Suprapubic skin (tissue), 3 donors: Measurements from ENCODE around the gene IGF2BP2.

Experiments
- EP300 ChIP-seq: sonication (generic); formaldehyde crosslinking; IDR thresholded peaks from one replicate; pipeline ENCODE4 v1.6.1; 2017; ENCODE audit warnings: antibody characterized with exemption
- POLR2A ChIP-seq, 2 donors: fragments of 450-650 bp; IDR thresholded peaks; one replicate each; pipeline ENCODE4 v1.6.1; 2017; ENCODE audit warnings: antibody characterized with exemption in 2 of 2, mild to moderate bottlenecking in 2 of 2, moderate library complexity in 2 of 2
- TF ChIP-seq, protein P1 (sequence below), 2 donors: fragments of 200-600 bp in 1 of 2; fragments of 450-650 bp in 1 of 2; sonication (generic) in 1 of 2; IDR thresholded peaks; one replicate each; pipeline ENCODE4 v1.5.1; 2016 to 2019; ENCODE audit warnings: antibody characterized with exemption in 2 of 2, mild to moderate bottlenecking in 1 of 2, moderate library complexity in 1 of 2

DNA sequence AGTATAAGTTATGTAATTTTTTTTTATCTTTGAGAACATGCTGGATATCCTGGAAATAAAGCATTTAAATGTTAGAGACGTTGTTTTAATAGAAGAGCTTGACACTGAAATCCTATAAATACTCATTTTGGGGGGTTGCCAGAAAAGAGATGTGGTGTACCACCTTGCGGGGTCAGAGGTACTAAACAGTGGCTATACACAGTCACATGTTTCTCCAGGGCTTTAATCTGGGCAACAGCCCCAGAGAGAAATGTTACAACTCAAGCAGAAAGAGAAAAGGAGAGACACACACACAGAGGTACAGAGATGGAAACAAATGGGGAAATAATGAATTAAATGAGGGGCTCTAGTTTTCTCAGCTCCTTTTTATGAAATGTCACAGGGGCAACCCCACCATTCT is 124.9 kb downstream of the IGF2BP2 start:
- TF ChIP-seq, protein P1, sequence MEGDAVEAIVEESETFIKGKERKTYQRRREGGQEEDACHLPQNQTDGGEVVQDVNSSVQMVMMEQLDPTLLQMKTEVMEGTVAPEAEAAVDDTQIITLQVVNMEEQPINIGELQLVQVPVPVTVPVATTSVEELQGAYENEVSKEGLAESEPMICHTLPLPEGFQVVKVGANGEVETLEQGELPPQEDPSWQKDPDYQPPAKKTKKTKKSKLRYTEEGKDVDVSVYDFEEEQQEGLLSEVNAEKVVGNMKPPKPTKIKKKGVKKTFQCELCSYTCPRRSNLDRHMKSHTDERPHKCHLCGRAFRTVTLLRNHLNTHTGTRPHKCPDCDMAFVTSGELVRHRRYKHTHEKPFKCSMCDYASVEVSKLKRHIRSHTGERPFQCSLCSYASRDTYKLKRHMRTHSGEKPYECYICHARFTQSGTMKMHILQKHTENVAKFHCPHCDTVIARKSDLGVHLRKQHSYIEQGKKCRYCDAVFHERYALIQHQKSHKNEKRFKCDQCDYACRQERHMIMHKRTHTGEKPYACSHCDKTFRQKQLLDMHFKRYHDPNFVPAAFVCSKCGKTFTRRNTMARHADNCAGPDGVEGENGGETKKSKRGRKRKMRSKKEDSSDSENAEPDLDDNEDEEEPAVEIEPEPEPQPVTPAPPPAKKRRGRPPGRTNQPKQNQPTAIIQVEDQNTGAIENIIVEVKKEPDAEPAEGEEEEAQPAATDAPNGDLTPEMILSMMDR (IDR thresholded peaks at IDR 0.05), result no peak
- TF ChIP-seq POLR2A (IDR thresholded peaks at IDR 0.05), result no peak
- no peak for TF ChIP-seq EP300
